HepG2 (cell line): ENCODE measurements around the gene ESPN. TPM values are rescaled to one million over a fixed set of nuclear protein-coding genes. Genes with fewer than 3 reads are reported as not detected.

Experiments
- CHD4 ChIP-seq: fragments of 200-600 bp; sonication (generic); IDR thresholded peaks from 2 replicates; pipeline ENCODE4 v1.7.0; 2017; ENCODE audit warnings: mild to moderate bottlenecking, low read length, borderline replicate concordance
- CREB3 ChIP-seq: sonication (generic); formaldehyde crosslinking; IDR thresholded peaks from 2 replicates; pipeline ENCODE4 v1.5.0; 2020; ENCODE audit warnings: missing genetic modification reagents
- ELF1 ChIP-seq: sonication (generic); formaldehyde crosslinking; IDR thresholded peaks from 2 replicates; pipeline ENCODE4 v1.4.0; 2020; ENCODE audit warnings: missing genetic modification reagents
- FLYWCH1 ChIP-seq: sonication (generic); formaldehyde crosslinking; IDR thresholded peaks from 2 replicates; pipeline ENCODE4 v1.8.1; 2023; ENCODE audit warnings: mild to moderate bottlenecking, missing genetic modification reagents
- KMT2A ChIP-seq: sonication (generic); formaldehyde crosslinking; IDR thresholded peaks from 2 replicates; pipeline ENCODE4 v1.4.0; 2020; ENCODE audit warnings: missing genetic modification reagents
- KMT2B ChIP-seq: IDR thresholded peaks from 2 replicates; pipeline ENCODE4 v1.6.1; 2016; ENCODE audit warnings: missing genetic modification reagents, missing compliant biosample characterization
- SOX13 ChIP-seq, 3 experiments: fragments of 450-650 bp in 1 of 3; sonication (generic) in 1 of 3; formaldehyde crosslinking in 1 of 3; IDR thresholded peaks in 2 of 3; conservative IDR thresholded peaks in 1 of 3; 2 replicates each; pipeline versions ENCODE4 v1.5.0 to v1.6.1; 2016 to 2020; ENCODE audit warnings: antibody characterized with exemption in 1 of 3, mild to moderate bottlenecking in 1 of 3, missing compliant biosample characterization in 1 of 3, missing genetic modification reagents in 1 of 3, moderate library complexity in 1 of 3
- TMF1 ChIP-seq: sonication (generic); formaldehyde crosslinking; IDR thresholded peaks from 2 replicates; pipeline ENCODE4 v1.8.1; 2022; ENCODE audit warnings: low read depth, missing genetic modification reagents
- USF2 ChIP-seq, 2 experiments: sonication (generic) in 1 of 2; formaldehyde crosslinking in 1 of 2; IDR thresholded peaks; 2 replicates each; pipeline versions ENCODE4 v1.5.1 to v1.6.1; 2011 to 2020; ENCODE audit warnings: borderline replicate concordance in 1 of 2, low read depth in 1 of 2, low read length in 1 of 2, mild to moderate bottlenecking in 1 of 2, missing genetic modification reagents in 1 of 2, moderate library complexity in 1 of 2
- ZBTB38 ChIP-seq: sonication (generic); formaldehyde crosslinking; IDR thresholded peaks from 2 replicates; pipeline ENCODE4 v1.5.1; 2020; ENCODE audit warnings: mild to moderate bottlenecking, missing genetic modification reagents
- ZBTB49 ChIP-seq: sonication (generic); formaldehyde crosslinking; IDR thresholded peaks from 2 replicates; pipeline ENCODE4 v1.4.0; 2020; ENCODE audit warnings: missing genetic modification reagents, borderline replicate concordance
- ZBTB7B ChIP-seq: sonication (generic); formaldehyde crosslinking; IDR thresholded peaks from 2 replicates; pipeline ENCODE4 v1.4.0; 2020; ENCODE audit warnings: missing genetic modification reagents
- ZC3H13 ChIP-seq: sonication (generic); formaldehyde crosslinking; IDR thresholded peaks from 2 replicates; pipeline ENCODE4 v1.8.1; 2023; ENCODE audit warnings: mild to moderate bottlenecking, missing genetic modification reagents, moderate library complexity
- ZNF232 ChIP-seq: sonication (generic); formaldehyde crosslinking; IDR thresholded peaks from 2 replicates; pipeline ENCODE4 v1.4.0; 2020; ENCODE audit warnings: missing genetic modification reagents, borderline replicate concordance
- ZNF562 ChIP-seq: sonication (generic); formaldehyde crosslinking; IDR thresholded peaks from 2 replicates; pipeline ENCODE4 v1.8.0; 2022; ENCODE audit warnings: missing genetic modification reagents, borderline replicate concordance
- ZNF687 ChIP-seq: sonication (generic); formaldehyde crosslinking; IDR thresholded peaks from 2 replicates; pipeline ENCODE4 v1.5.1; 2020; ENCODE audit warnings: mild to moderate bottlenecking, missing genetic modification reagents, moderate library complexity
- ZNF7 ChIP-seq: IDR thresholded peaks from 2 replicates; pipeline ENCODE4 v1.6.1; 2016; ENCODE audit warnings: missing biosample characterization, missing genetic modification reagents
- ZSCAN29 ChIP-seq: sonication (generic); formaldehyde crosslinking; conservative IDR thresholded peaks from 2 replicates; pipeline ENCODE4 v1.4.0; 2020; ENCODE audit warnings: mild to moderate bottlenecking, missing genetic modification reagents
- polyA plus RNA-seq, 8 experiments: library from polyadenylated mRNA; depleted of rRNA in 3 of 8; stranded (reverse) in 7 of 8; unstranded in 1 of 8; fragments of >200 nt; fragmentation: Illumina TruSeq in 4 of 8; extraction: Trizol in 4 of 8; gene quantifications; 2 replicates each; pipeline versions ENCODE4 v1.2.1 to v1.2.3, GENCODE V29; 2011 to 2016; ENCODE audit warnings: low read depth in 4 of 8, missing spikeins in 1 of 8, mixed read lengths in 1 of 8; ENCODE audit not compliant: insufficient read depth in 1 of 8
- total RNA-seq, 5 experiments: library from RNA; depleted of rRNA; stranded (reverse); fragments of >200 nt; fragmentation: Illumina TruSeq; extraction: Trizol; gene quantifications; 2 replicates each; pipeline ENCODE4 v1.2.3, GENCODE V29; 2016; ENCODE audit warnings: low read depth in 1 of 5

ESPN gene
- total and polyA plus RNA-seq, 2 of the 13 experiments (the other 11 are each of a cell fraction or from before 2014, with no cell fraction given), result 48.6 to 54.2 TPM

GRCh38 chr1:6461538-6462411 lies 37.2 kb downstream of the ESPN start (continued):
- TF ChIP-seq CREB3 (CRISPR knock-in tag) (no peak), USF2 (IDR thresholded peaks at IDR 0.05; ENCODE audit: low read depth, low read length) (no peak), USF2 (CRISPR knock-in tag; IDR thresholded peaks at IDR 0.05; ENCODE audit: borderline replicate concordance) (no peak), TMF1 (CRISPR knock-in tag) (0 out of 2 replicates have a peak, but pooled peaks have one; percentile 65), CHD4 (no peak), ZNF687 (CRISPR knock-in tag) (peak; percentile 2), ZBTB7B (CRISPR knock-in tag) (no peak), ZBTB38 (CRISPR knock-in tag) (peak; percentile 78), ZNF232 (CRISPR knock-in tag) (0 out of 2 replicates have a peak, but pooled peaks have one; percentile 20), SOX13 (IDR thresholded peaks at IDR 0.05) (no peak), SOX13 (CRISPR knock-in tag; conservative IDR thresholded peaks at IDR 0.05 in 1 of 2, IDR thresholded peaks at IDR 0.05 in 1 of 2) (no peak), KMT2B (CRISPR knock-in tag) (no peak), ZNF562 (CRISPR knock-in tag) (no peak), ELF1 (no peak), ZC3H13 (no peak; the same call in none of the 2 replicates), ZBTB49 (no peak), ZSCAN29 (CRISPR knock-in tag) (no peak), ZNF7 (CRISPR knock-in tag) (no peak), KMT2A (CRISPR knock-in tag) (no peak), FLYWCH1 (0 out of 2 replicates have a peak, but pooled peaks have one; percentile 34)
